GM12875 (cell line): ENCODE data around the gene MYO15A.
A peak's percentile ranks its signal among the peaks of the same experiment; 100 is the strongest.

Source experiments
- H3K4me3 ChIP-seq: one replicate; pipeline ENCODE4 v1.5.1; 2011; ENCODE audit warnings: low read depth, low read length, control low read depth
- TF ChIP-seq, protein P1 (sequence below): IDR thresholded peaks from 2 replicates; pipeline ENCODE4 v1.5.1; 2011; ENCODE audit warnings: low read depth, mild to moderate bottlenecking, control low read depth, inconsistent platforms, low read length, moderate library complexity, borderline replicate concordance; ENCODE audit not compliant: insufficient read depth

MYO15A gene

GRCh38 chr17:18141210-18141803, 32.8 kb downstream of the MYO15A start:
- no peak overlapping the region for H3K4me3 ChIP-seq
- TF ChIP-seq, protein P1, sequence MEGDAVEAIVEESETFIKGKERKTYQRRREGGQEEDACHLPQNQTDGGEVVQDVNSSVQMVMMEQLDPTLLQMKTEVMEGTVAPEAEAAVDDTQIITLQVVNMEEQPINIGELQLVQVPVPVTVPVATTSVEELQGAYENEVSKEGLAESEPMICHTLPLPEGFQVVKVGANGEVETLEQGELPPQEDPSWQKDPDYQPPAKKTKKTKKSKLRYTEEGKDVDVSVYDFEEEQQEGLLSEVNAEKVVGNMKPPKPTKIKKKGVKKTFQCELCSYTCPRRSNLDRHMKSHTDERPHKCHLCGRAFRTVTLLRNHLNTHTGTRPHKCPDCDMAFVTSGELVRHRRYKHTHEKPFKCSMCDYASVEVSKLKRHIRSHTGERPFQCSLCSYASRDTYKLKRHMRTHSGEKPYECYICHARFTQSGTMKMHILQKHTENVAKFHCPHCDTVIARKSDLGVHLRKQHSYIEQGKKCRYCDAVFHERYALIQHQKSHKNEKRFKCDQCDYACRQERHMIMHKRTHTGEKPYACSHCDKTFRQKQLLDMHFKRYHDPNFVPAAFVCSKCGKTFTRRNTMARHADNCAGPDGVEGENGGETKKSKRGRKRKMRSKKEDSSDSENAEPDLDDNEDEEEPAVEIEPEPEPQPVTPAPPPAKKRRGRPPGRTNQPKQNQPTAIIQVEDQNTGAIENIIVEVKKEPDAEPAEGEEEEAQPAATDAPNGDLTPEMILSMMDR = peak; percentile 31; the same call in 1 of the 2 replicates

DNA sequence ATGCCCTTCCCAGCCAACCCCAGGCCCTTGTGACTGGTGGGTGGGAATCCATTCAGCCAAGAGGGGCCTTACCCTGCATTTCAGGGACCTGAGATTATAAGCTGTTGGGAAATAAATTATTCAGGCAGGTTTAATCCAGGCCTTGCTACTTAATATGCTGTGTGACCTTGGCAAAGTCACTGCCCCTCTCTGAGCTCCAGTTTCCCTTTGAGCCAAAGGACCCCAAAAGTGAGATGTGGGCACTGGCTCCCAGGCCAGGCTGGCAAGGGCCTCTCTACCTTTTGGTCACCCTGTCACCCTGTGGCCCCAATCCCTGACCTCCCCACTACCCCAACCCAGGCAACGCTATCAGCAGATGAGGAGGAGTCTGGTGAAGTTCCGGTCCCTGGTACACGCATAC, 33.9 kb downstream of the MYO15A start:
- TF ChIP-seq, protein P1 = no peak
- H3K4me3 ChIP-seq = no peak overlapping the region

- TF ChIP-seq, protein P1 = peak; percentile 49
- H3K4me3 ChIP-seq = no peak overlapping the region
These were observed 34.7 kb downstream of the MYO15A start for GRCh38 chr17:18143044-18143936.

- TF ChIP-seq, protein P1 = no peak
- no peak overlapping the region for H3K4me3 ChIP-seq
These were observed 35.7 kb downstream of the MYO15A start for GRCh38 chr17:18144261-18144660.

DNA sequence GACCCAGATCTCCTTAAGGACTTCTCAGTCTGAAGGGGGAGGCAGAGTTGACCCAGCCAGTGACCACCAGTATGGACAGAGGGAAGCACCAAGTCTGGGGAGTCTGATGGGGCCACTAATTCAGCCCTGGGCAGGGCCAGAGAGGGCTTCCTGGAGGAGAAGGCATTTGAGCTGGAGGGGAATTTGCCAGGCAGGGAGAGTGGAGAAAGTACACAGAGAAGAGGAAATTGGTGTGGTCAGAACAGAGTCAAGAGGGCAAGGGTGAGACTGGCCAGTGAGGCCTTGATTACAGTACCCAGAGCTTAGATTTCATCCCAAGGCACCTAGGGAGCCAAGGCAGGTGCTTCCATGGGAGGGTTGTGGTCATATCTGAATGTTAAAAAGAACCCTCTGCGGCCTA, 36.3 kb downstream of the MYO15A start:
- no peak overlapping the region for H3K4me3 ChIP-seq

GRCh38 chr17:18145811-18146210, 37.3 kb downstream of the MYO15A start:
- TF ChIP-seq, protein P1 = no peak
- H3K4me3 ChIP-seq = no peak overlapping the region

More for the DNA sequence above, 36.3 kb downstream of the MYO15A start:
- TF ChIP-seq, protein P1 = no peak
